Measurements from ENCODE around the gene FRAS1.
"Not testable (repeated sequence)": the region's sequence is repeated elsewhere in the genome, so short reads cannot be mapped to it uniquely, and the experiment has no call there.

FRAS1 gene

DNA sequence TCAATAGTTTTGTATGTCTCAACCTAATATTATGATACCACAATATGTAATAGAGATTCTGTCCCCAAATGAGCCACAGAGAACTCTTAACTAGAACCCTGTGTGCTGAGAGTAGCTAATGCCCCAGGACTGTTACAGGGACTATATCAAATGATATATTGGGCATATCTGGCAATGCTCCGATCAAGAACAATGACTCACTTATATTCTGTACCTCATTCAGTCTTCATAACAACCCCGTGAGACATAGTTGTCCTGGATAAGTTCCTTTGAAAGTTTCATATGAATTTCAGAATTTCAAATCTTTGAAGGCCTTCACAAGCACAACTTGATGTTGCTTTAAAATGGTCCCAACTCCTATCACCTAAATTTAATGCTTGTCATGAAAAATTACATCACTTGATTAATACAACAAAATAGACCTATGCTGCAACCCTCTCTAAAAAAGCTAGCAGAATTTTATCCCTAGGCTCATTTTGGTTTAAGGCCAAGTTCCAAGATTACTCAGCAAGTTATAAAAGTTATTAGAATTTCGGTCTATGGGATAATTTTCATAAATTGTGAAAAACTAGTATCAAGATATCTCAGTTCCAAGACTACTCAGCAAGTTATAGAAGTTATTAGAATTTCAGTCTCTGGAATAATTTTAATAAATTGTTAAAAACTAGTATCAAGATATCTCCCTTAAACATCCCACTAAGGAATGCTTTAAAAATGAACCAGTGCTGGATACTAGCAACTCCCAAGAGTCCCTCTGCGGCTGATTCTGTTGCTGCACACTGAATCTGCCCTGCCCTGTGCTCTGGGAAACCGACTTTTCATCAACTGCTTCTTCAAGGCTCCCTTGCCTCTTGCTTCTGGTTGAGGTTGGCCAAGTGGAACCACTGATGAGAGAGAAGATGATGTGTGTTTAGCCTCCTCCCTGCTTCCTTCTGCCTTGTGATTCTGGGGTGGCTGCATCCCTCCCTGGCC lies 488.4 kb downstream of the FRAS1 start:
- no peak for DNase-seq (ENCODE audit: low read depth in 2 of 2)

DNA sequence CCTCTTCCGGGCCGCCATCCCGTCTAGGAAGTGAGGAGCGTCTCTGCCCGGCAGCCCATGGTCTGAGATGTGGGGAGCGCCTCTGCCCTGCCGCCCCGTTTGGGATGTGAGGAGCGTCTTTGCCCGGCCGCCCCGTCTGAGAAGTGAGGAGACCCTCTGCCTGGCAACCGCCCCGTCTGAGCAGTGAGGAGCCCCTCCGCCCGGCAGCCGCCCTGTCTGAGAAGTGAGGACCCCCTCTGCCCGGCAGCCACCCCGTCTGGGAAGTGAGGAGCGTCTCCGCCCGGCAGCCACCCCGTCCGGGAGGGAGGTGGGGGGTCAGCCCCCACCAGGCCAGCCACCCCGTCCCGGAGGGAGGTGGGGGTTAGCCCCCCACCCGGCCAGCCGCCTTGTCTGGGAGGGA lies 490.8 kb downstream of the FRAS1 start:
- not testable (repeated sequence) for DNase-seq (ENCODE audit: low read depth in 2 of 2)

DNA sequence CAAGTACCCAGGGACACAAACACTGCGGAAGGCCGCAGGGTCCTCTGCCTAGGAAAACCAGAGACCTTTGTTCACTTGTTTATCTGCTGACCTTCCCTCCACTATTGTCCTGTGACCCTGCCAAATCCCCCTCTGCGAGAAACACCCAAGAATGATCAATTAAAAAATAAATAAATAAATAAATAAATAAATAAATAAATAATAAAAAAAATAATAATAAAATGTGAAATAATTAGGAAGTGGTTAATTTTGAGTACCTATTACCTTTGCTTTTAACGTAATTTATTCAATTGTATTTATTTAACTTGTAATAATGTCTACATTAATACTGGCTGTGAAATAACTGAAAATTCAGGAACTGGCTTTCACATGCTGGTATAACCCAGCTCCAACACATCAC lies 491.8 kb downstream of the FRAS1 start:
- DNase-seq (ENCODE audit: low read depth in 2 of 2): not testable (repeated sequence)

DNA sequence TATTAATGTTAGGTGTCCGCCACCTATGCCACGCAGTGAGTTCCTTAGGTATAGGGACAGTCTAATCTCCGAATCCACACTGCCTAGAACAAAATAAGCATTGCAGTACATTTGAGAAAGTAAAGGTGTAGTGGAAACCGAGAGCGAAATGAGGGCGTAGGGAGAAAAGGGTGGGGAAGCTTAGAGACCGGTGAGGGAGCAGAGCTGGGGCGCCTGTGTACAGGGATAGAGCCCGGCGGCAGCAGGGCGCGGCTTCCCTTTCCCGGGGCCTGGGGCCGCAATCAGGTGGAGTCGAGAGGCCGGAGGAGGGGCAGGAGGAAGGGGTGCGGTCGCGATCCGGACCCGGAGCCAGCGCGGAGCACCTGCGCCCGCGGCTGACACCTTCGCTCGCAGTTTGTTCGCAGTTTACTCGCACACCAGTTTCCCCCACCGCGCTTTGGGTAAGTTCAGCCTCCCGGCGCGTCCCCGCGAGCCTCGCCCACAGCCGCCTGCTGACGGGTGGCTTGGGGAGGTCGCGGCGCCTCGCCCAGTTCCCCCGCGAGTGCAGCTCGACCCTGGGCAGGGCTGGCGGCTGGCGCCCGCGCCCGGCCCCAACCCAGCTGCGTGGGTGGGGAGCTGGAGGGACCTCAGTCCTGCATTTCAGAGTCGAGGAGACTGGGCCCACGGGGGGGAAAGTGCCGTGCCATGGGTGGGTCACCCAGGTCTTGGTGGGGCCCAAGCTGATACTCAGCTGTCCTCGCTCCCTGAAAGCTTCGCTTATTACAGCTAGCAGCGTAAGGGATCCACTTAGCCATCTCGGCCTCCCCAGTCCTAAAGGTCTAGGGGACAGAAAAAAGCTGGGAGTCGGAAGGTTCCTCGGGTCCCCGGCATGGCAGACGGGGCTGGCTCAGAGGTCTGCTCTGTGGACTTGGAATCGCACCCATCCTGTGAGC lies 494.6 kb downstream of the FRAS1 start, which contains the start of gene ANXA3:
ANXA3 (plus strand) TSS at position 351 of the 932 bp plus-strand sequence. CDS start 2,704 bp downstream, outside the sequence.
- peak in 1 of 2 donors; percentile 3 for DNase-seq (ENCODE audit: low read depth in 2 of 2)

DNA sequence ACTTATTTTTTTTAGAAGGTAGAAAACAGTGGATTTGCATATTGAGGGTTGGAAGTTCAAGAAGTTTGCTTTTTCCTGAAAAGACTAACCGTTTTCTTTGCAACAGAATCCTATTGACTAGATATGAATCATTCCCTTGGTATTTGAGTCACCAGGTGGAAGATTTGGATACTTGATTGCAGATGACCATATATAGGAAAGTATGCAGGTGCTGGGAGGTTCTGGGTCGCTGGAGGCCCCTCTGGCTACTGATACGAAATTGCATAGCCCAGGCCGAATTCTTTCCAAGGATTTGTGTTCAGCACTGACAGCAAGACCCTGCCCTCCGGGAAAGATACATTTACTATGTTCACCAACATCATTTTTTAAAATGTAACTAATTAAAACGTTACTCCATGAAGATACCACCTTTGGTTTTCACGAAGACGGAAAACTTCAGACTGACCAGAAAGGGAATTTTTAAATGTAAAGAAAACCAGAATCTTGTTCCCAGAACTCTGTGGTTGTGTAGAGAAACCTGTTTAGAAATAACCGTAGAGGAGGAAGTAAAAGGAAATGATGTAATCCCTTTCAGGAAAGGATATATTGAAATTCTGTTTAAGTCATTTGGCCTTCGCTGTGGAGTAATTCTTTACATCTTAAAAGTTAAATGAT lies 495.4 kb downstream of the FRAS1 start:
- DNase-seq (ENCODE audit: low read depth in 2 of 2): no peak

DNA sequence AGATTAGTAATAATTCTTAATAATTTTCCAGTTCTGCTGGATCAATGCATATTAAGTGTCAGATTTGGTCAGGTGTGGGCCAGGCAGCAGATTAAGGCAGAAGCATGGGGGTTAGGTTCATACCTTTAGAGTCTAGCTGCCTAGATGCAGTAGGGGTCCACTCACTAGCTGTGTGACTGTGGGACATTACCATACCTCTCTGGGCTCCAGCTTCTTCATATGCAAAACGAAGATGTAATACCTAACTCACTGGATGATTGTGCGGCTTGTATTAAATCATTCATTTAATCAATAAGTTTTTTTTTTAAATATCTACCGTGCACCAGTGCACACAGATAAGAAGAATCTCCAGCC lies 495.9 kb downstream of the FRAS1 start:
- no peak for DNase-seq (ENCODE audit: low read depth in 2 of 2)

DNA sequence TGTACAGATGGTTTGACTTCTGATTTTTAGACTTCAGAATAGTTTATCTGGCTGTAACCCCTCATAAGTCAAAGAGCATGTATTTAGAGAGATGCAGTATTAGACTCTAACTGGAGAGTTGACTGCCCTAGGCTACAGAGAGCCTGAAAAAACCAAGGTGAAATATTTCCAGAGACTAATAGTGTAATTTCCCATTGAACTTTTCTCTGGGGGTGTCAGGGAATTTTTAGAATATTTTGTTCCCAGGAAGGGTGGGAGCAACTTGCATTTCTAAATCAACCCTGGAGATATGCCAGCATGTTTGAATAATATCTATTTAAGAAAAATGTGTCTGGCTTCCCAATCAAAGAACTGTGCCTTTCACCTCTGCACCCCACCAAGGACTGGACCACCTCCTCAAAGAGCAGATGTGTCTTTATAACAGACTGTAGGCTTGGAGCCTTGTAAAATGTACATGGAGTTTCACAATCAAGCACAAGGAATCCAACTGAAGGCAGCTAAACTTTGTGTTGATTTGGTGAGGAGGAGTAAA lies 496.5 kb downstream of the FRAS1 start:
- no peak for DNase-seq (ENCODE audit: low read depth in 2 of 2)

DNA sequence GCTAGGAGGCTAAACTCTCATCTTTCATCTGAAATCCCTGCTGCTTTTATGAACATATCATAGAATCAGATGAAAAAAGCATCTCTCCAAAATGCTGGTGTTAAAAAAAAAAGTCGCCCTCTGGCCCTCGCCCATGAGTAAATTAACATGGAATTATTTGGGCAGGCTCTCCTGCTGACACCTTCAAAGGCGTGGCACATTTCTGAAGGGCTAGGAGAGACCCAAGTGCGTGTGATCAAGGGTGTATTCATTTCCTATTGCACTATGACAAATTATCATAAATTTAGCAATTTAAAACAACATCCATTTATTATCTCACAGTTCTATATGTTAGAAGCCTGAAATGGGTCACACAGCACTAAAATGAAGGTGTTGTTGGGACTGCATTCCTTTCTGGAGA lies 499.5 kb downstream of the FRAS1 start:
- DNase-seq (ENCODE audit: low read depth in 2 of 2): no peak

DNA sequence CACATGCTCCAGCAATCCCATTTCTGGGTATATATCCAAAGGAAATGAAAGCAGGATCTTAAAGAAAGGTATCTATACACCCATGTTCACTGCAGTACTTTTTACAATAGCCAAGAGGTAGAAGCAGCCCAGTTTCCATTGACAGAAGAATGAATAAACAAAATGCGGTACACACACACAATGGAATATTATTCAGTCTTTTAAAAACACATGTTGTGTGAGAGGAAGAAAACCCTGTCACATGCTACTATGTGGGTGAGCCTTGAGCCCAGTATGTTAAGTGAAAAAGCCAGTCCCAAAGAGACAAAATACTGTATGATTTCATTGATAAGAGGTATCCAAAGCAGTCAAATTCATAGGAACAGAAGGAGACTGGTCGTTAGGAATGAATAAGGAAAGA lies 500.7 kb downstream of the FRAS1 start:
- no peak for DNase-seq (ENCODE audit: low read depth in 2 of 2)

DNA sequence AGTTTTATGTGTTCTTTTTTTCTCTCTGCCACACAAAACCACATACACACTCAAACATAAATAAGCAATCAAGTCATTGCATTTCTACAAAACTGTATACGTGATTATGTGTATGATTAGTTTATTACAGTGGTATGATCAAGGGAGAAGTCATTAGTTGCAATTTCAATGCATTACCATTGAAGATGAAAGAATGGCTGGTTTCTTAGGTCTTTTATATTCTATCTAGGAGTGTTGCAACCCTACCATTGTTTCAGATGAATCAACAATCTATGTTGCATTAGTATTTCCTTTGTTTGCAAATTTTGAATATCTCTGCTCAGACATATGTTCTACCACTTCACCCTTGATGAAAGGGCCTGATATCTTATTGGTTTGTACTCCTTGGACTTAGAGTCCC lies 501.3 kb downstream of the FRAS1 start:
- DNase-seq (ENCODE audit: low read depth in 2 of 2): no peak

DNA sequence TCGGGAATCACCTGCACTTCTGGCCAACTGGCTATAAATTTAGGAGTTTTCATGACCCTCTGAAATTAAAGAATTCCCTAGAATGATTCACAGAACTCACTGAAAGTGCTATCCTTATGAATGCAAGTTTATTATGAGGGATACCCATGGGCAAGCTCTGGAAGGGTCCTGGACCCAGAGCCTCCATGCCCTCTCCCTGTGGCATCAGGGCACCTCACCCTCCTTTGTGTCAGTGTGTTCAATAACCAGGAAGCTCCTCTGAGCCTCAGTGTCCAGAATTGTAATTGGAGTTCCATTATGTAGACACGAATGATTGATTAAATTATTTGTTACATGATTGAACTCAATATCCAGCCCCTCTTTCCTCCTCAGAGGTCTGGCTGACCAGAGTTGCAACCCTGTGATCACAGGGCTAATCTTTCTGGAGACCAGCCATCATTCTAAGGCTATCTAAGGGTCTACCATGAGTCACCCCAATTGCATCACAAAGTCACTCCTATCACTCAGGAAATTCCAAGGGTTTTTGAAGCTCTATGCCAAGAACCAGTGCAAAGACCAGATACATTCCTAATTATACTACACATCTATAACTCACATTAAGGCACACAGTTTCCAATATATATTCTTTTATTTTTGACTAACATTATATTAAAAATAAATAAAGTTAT lies 503.3 kb downstream of the FRAS1 start:
- no peak for DNase-seq (ENCODE audit: low read depth in 2 of 2)

DNA sequence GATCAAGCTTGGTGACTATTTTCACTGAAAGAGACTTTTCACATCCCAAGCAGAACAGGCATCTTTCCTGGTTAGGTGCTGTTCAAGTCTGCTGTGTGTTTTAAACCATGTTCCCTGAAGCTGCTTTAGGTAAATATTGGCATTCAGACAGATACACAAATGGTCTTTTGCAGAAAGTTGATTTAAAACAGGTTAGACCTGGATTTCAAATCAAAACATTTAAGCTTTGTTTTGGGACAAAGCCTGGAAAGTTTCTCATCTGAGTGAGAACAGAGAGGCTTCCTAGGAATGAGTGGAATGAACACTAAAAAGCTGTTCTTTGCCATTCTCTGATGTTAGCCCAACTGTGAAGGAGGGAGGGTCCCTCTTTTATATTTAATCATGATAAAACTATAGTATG lies 504.6 kb downstream of the FRAS1 start:
- DNase-seq (ENCODE audit: low read depth in 2 of 2): no peak

DNA sequence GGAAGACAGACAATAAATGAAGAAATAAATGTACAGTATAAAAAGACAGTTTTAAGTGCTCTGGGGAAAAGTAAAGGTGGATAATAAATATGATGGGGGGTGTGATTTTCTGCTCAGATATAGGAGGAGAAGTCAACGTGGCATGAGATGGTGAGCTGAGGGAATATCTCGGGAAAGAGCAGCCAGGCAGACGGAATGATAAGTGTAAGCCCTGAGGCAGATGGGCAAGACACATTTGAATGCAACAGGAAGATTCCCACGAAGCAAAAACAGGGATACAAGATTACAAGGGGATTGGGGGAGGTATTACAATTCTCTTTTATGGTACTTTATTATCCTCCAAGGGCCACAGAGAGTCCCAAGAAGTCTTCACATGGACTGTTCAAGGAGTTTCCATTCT lies 505.6 kb downstream of the FRAS1 start:
- DNase-seq (ENCODE audit: low read depth in 2 of 2): no peak

DNA sequence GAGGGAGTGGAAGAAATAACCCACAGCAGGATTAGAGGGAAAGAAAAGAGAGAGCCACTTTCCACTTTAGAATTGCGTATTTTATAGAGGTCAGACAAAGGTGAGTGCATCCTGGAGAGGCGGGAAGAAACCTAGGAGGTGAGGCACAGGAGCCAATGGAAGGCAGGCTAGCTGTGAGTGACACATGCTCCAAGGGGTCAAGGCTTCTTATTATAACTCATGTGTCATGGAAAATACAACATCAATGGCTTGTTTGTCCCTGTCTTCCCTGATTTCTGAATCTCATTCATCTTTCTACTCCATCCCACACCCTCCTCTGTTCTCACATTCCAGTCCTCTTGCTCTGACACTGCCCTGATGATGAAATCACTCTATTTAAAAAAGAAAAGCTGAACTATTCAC lies 508.8 kb downstream of the FRAS1 start:
- no peak for DNase-seq (ENCODE audit: low read depth in 2 of 2)

DNA sequence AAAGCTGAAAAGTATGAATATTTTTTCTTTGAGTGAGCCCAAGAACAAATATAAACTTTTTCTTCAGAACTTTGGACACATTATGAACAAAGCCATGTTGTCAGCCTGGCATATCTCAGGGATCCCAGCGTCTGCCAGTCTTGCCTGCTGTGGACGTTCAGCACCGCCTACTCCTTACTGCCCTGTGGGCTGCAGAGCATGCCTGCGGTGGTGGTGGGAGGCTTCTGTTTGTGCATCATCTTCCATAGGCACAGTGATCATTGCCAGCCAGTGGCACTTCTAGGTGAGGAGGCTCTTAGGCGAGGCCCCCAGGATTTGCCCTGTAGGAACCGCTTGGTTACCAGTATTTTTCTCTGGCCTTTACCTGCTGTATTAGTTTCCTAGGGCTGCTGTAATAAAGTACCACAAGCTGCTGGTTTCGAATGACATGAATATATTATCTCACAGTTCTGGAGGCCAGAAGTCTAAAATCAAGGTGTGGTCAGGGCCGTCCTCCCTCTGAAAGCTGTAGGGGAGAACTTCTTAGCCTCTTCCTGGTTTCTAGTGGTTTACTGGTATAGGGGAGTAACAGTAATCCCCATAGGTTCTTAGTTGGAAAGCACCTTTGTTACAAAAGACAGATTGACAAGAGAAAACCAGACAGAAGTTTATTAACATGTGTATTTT lies 509.8 kb downstream of the FRAS1 start:
- DNase-seq (ENCODE audit: low read depth in 2 of 2): no peak

DNA sequence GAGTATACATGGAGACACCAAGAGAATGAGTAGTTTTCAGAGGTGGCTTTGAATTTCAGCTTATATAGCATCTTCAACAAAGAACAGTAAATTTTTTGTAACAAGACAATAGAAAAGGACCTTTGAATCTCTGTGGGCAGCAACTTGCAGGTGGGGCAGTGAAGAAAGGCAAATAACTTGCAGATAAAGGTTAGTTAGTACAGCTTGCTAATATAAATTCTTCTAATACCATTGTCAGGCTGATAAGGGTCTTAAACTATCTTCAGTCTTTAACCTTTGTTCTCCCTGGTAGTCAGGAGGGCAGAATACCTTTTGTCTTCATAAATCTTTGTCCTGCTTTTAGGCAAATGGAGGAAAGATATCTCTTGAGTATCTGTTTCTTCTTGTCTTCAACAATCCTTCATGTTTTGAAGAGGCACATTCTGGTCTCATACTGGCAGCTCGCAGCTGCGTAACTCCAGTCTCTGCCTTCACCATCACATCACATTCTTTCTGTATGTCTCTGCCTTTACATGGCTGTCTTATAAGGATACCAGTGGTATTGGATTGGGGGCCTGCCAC lies 510.5 kb downstream of the FRAS1 start:
- no peak for DNase-seq (ENCODE audit: low read depth in 2 of 2)

DNA sequence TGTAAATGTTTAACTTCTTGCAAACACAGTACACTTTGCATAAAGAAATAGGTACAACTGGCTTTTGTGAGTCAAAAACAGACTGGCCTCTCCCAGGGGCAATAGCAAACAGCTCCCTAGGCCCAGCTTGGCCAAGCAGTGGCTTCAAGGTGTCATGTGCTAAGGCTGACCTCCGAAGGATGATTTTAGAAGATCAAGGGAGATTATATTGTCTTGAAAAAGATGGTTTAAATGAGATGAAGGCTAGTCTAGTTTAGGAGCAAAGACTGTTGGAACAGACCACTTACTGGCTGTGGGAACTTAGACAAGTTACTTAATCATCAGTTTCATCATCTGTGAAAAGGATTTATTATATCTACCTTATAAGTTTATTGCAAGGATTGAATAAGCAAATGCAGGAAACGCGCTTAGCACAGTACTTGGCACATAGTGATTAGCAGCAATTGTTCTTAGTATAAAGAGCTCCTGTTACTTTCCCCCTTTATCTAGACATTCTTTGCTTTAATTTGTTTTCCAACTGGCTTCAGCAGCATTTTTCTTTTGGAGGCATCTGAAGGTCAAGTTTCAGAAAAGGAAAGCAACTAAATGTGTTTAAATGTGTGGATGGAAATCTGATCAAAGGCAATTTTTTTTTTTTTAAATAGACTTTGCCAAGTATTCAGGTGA lies 511.6 kb downstream of the FRAS1 start:
- DNase-seq (ENCODE audit: low read depth in 2 of 2): no peak

DNA sequence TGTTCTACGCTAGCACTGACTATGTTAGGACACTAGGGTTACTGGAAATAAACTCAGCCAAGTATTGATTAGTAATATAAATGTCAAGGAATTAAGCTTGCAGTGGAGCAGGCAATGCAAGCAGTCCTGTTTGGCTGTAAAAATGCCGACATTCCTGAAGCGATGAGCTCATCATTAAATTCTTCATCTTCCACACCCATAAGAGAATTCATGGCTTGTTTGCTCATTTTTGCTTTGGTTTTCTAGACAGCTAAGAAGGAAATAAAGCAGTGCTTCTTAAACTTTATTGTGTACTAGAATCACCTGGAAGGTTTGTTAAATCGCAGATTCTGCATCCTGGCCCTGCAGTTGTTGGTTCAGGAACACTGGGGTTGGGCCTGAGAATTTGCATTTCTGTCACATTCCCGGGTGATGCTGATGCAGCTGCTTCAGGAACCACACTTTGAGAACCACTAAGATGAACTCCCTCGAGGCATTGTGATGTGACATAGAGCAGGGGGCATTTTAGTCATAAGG lies 512.2 kb downstream of the FRAS1 start:
- DNase-seq (ENCODE audit: low read depth in 2 of 2): no peak

DNA sequence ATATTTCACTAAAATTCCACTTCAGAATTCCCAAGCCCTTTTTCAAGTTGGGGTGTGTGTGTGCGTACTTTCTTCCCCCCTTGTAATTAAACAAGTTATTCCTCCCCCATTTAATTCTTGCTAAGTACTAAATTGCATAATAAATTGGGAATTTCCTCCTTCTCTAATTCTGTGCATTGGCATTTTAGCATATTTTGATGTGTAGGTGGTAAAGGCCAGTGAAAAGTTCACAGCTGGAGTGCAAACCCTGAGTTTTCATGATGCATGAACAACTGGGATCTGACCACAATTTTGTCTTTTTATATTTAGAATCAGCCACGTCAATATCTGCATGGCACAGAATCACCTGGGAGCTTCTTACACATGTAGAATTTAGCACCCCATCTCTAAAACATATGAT lies 513.0 kb downstream of the FRAS1 start:
- DNase-seq (ENCODE audit: low read depth in 2 of 2): no peak

DNA sequence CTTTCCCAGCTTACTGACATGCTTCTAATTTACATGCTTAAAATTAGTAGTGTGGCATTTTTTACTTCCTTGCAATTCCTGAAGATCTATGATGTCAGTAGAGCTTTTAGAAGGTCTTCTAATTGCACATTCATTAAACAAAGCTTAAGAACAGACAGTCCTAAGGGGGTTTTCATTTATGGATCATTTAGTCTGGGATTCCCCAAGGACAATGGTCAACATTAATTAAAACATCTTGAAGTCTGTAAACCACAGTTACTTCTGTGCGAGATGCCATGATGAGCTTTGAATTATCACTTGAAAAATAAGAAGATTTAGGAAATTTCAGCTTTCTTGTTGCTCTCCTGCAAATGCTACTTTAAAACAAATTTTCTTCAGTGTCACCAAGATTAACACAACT lies 514.7 kb downstream of the FRAS1 start:
- DNase-seq (ENCODE audit: low read depth in 2 of 2): no peak

Measured in stimulated activated CD8-positive, alpha-beta memory T cell treated with anti-CD3 and anti-CD28 coated beads, Interleukin-15, amount 100 ng/mL, for 48 hours (primary cell).